RWPE1 (cell line): Measurements from ENCODE around the gene IGF2BP3.

Source experiments
- CTCF ChIA-PET: fragments of 350-600 bp; sonication (Branson Sonifier 250); formaldehyde crosslinking; extraction: SDS; loops from one replicate; lab custom pipeline; 2021; lab: Yijun Ruan, JAX
- POLR2A ChIA-PET: fragments of 400-600 bp; formaldehyde crosslinking; extraction: SDS; loops from one replicate; lab custom pipeline; 2020; ENCODE audit warnings: antibody characterized with exemption; ENCODE audit not compliant: low non-redundant PET; lab: Yijun Ruan, JAX
- DNase-seq: peaks from one replicate; pipeline ENCODE4 v3.0.0; 2012; ENCODE audit warnings: low spot score
- H3K27ac ChIP-seq: fragments of 450-650 bp; 2 replicates; pipeline ENCODE4 v1.5.1; 2017
- TF ChIP-seq, protein P1 (sequence below): fragments of 450-650 bp; conservative IDR thresholded peaks from 2 replicates; pipeline ENCODE4 v1.5.1; 2017; ENCODE audit warnings: low read depth, mild to moderate bottlenecking

IGF2BP3 gene

DNA sequence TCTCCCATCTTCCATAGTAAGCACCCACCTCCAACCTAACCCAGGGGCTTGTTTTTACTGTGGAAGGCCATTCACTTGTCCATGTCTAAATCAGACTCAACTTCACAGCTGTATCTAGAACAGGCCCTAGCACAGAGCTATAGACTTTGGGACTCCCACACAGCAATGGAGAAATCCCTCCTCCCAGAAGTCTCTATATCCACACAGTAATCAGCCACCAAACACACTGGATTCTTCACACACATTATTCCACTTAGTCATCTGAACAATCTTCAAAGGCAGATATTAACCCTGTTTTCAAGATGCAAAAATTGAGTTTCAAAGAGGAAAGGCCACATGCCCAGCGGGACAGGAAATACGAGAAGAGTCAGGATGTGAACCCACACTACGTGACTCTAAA lies 89.3 kb downstream of the IGF2BP3 start:
- TF ChIP-seq, protein P1, sequence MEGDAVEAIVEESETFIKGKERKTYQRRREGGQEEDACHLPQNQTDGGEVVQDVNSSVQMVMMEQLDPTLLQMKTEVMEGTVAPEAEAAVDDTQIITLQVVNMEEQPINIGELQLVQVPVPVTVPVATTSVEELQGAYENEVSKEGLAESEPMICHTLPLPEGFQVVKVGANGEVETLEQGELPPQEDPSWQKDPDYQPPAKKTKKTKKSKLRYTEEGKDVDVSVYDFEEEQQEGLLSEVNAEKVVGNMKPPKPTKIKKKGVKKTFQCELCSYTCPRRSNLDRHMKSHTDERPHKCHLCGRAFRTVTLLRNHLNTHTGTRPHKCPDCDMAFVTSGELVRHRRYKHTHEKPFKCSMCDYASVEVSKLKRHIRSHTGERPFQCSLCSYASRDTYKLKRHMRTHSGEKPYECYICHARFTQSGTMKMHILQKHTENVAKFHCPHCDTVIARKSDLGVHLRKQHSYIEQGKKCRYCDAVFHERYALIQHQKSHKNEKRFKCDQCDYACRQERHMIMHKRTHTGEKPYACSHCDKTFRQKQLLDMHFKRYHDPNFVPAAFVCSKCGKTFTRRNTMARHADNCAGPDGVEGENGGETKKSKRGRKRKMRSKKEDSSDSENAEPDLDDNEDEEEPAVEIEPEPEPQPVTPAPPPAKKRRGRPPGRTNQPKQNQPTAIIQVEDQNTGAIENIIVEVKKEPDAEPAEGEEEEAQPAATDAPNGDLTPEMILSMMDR = no peak
- DNase-seq = no peak
- no peak overlapping the region for H3K27ac ChIP-seq
- POLR2A ChIA-PET = no interaction called here
- CTCF ChIA-PET = interaction anchor here (0.6 kb wide), 1 partner anchor 122 kb away, joined by 6 read pairs; no protein-coding TSS in a partner anchor

DNA sequence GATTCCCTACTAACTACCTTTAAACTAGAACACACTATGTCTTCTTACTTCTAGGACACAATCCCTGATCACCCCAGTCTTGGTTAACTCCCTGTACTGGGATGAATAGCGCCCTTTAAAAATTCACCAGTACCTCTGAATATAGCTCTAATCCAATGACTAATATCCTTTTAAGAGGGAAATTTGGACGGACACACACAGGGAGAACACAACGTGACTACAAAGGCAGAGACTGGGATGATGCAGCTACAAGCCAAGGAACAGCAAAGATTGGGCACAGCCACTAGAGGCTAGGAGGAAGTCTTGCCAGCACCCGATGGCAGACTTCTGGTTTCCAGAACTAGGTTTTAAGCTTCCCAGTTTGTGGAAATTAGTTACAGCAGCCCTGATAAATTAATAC lies 89.7 kb downstream of the IGF2BP3 start:
- TF ChIP-seq, protein P1 = no peak
- ChIA-PET CTCF (no interaction called here), POLR2A (no interaction called here)
- no peak for DNase-seq
- H3K27ac ChIP-seq = no peak overlapping the region

DNA sequence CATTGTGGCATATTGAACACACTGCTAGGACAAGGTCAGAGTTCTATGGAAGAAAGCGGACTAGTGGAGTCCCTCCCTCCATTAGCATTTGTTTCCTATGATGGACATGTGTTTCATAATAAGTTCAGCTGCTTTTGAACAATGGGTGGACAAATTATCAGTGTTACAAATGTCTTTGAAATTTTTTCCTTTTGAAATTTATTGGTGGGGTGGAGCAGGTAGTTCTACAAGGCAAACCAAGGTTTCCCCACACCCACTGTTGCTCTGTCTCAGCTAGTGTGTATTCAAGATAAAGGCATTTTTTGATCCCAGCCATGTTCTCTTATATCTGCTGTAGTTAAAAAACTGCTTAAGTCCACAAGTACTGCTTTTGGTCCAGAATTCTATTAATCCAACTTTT lies 91.3 kb downstream of the IGF2BP3 start:
- DNase-seq = no peak
- CTCF ChIA-PET = interaction anchor here (0.6 kb wide), 1 partner anchor 49 kb away, joined by 3 read pairs; no protein-coding TSS in a partner anchor
- H3K27ac ChIP-seq = no peak overlapping the region
- TF ChIP-seq, protein P1 = no peak
- POLR2A ChIA-PET = no interaction called here

DNA sequence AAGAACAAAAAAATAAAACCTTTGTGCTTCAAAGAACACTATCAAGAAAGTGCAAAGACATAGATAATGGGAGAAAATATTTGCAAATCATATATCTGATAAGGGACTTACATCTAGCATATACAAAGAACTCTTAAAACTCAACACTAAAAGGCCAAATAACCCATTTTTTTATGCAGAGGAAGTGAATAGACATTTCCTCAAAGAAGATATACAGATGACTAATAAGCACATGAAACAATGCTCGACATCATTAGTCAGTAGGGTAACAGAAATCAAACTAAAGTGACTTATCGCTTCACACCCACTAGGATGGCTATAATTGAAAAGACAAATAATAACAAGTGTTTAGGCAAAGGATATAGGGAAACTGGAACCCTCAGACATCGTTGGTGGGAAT lies 93.2 kb downstream of the IGF2BP3 start:
- no peak overlapping the region for H3K27ac ChIP-seq
- TF ChIP-seq, protein P1 = no peak
- ChIA-PET CTCF (no interaction called here), POLR2A (no interaction called here)
- DNase-seq = peak; percentile 19

DNA sequence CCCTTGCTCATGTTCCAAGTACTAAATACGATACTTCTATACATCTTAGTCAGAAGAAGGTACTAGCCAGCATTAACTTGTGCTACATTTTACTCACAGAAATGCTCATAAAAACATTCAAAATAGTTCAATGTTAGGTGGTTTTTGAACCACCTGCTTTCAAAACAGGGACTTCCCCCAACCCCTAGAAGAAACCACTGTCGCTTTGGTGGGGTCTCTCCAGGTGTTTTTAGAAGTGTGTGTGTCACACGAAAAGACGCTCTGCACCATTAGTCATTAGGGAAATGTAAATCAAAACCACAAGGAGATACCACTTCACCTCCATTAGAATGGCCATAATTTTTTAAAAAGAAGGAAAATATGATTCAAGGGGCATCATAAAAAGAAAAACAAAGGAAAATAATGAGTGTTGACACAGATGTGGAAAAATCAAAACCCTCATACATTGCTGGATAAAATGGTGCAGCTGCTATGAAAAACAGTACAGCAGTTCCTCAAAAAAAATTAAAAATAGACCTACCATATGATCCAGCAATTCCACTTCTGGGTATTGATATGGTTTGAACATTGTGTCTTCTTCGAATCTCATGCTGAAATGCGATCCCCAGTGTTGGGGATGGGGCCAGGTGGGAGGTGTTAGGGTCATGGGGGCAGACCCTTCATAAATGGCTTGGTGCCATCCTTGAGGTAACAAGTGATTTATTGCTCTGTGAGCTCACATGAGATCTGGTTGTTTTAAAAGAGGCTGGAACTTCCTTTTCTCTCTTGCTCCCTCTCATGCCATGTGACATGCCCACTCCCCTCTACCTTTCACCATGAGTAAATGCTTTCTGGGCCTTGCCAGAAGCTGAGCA lies 96.9 kb downstream of the IGF2BP3 start:
- ChIA-PET POLR2A (no interaction called here), CTCF (interaction anchor here (1.0 kb wide), 1 partner anchor 101 kb away, joined by 3 read pairs; no protein-coding TSS in a partner anchor)
- no peak for DNase-seq
- TF ChIP-seq, protein P1 = no peak
- no peak overlapping the region for H3K27ac ChIP-seq

DNA sequence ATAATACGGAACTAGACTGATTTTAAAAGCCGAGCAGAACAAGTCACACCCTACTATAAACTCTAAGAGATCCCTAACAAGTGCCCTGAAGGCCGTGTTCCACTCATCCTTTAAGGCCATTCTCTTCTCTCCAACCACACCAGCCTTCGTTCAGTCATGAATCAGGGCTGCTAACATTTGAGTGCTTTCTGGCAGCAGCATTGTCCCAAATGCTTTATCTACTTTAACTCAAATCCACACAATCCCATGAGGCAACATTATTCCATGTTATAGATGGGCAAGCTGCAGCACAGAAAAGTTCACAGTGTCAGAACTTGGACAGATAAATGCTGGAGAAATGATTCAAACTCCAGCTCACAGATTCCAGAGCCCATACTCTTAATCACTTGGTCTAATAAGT lies 97.7 kb downstream of the IGF2BP3 start:
- POLR2A ChIA-PET = no interaction called here

More for the DNA sequence above, 97.7 kb downstream of the IGF2BP3 start:
- CTCF ChIA-PET = no interaction called here
- TF ChIP-seq, protein P1 = no peak
- no peak for DNase-seq
- no peak overlapping the region for H3K27ac ChIP-seq
